H9 (cell line): ENCODE measurements around the gene TBC1D22A. TPM values are rescaled to one million over a fixed set of nuclear protein-coding genes. Genes with fewer than 3 reads are reported as not detected.

ENCODE experiments used
- DNase-seq: peaks from one replicate; pipeline ENCODE4 v3.0.0-alpha.2; 2017
- H2AFZ ChIP-seq: one replicate; pipeline ENCODE4 v1.6.1; 2013; ENCODE audit warnings: mild to moderate bottlenecking, low read length, control low read depth, moderate library complexity
- H2AK5ac ChIP-seq: 2 replicates; pipeline ENCODE4 v1.6.1; 2013; ENCODE audit warnings: low read length, control low read depth, mixed read lengths; ENCODE audit not compliant: insufficient read length
- H2BK120ac ChIP-seq: one replicate; pipeline ENCODE4 v1.6.1; 2013; ENCODE audit warnings: low read depth, mild to moderate bottlenecking, low read length, control low read depth, inconsistent platforms; ENCODE audit not compliant: poor library complexity, severe bottlenecking
- H2BK12ac ChIP-seq: 2 replicates; pipeline ENCODE4 v1.6.1; 2013; ENCODE audit warnings: low read length, control low read depth, mixed read lengths, low read depth; ENCODE audit not compliant: insufficient read length
- H2BK15ac ChIP-seq: 2 replicates; pipeline ENCODE4 v1.6.1; 2013; ENCODE audit warnings: low read depth, low read length, control low read depth
- H2BK20ac ChIP-seq: one replicate; pipeline ENCODE4 v1.6.1; 2013; ENCODE audit warnings: low read depth, mild to moderate bottlenecking, low read length, control low read depth, inconsistent platforms; ENCODE audit not compliant: poor library complexity, severe bottlenecking
- H2BK5ac ChIP-seq: 2 replicates; pipeline ENCODE4 v1.6.1; 2013; ENCODE audit warnings: low read length, control low read depth, mixed read lengths; ENCODE audit not compliant: insufficient read length
- H3K14ac ChIP-seq: 2 replicates; pipeline ENCODE4 v1.6.1; 2013; ENCODE audit warnings: low read length, control low read depth; ENCODE audit not compliant: insufficient read depth
- H3K18ac ChIP-seq: 2 replicates; pipeline ENCODE4 v1.6.1; 2013; ENCODE audit warnings: low read depth, mild to moderate bottlenecking, mixed read lengths, low read length, control low read depth; ENCODE audit not compliant: insufficient read length
- H3K23ac ChIP-seq: 2 replicates; pipeline ENCODE4 v1.6.1; 2013; ENCODE audit warnings: low read length, control low read depth, mixed read lengths, low read depth; ENCODE audit not compliant: insufficient read length
- H3K23me2 ChIP-seq: 2 replicates; pipeline ENCODE4 v1.6.1; 2013; ENCODE audit warnings: low read depth, mild to moderate bottlenecking, mixed read lengths, low read length, control low read depth; ENCODE audit not compliant: insufficient read length, poor library complexity, severe bottlenecking
- H3K27ac ChIP-seq: 2 replicates; pipeline ENCODE4 v1.5.1; 2013; ENCODE audit warnings: low read length, control low read depth, mixed read lengths, low read depth; ENCODE audit not compliant: insufficient read length
- H3K27me3 ChIP-seq: 2 replicates; pipeline ENCODE4 v1.6.1; 2013; ENCODE audit warnings: low read length, control low read depth, inconsistent platforms; ENCODE audit not compliant: insufficient read depth
- H3K4ac ChIP-seq: 2 replicates; pipeline ENCODE4 v1.6.1; 2013; ENCODE audit warnings: low read depth, mild to moderate bottlenecking, control low read depth, inconsistent platforms, low read length, moderate library complexity
- H3K4me1 ChIP-seq: 2 replicates; pipeline ENCODE4 v1.6.1; 2013; ENCODE audit warnings: low read length, control low read depth, inconsistent platforms; ENCODE audit not compliant: insufficient read depth
- H3K4me2 ChIP-seq: 2 replicates; pipeline ENCODE4 v1.6.1; 2013; ENCODE audit warnings: low read length, control low read depth, mixed read lengths; ENCODE audit not compliant: insufficient read length, insufficient read depth
- H3K56ac ChIP-seq: 2 replicates; pipeline ENCODE4 v1.6.1; 2013; ENCODE audit warnings: low read depth, mild to moderate bottlenecking, mixed read lengths, low read length, control low read depth; ENCODE audit not compliant: insufficient read length
- H3K79me1 ChIP-seq: 2 replicates; pipeline ENCODE4 v1.6.1; 2013; ENCODE audit warnings: low read depth, mild to moderate bottlenecking, moderate library complexity, low read length, control low read depth, inconsistent platforms; ENCODE audit not compliant: insufficient read depth, poor library complexity, severe bottlenecking
- H3K79me2 ChIP-seq: 2 replicates; pipeline ENCODE4 v1.6.1; 2013; ENCODE audit warnings: low read length, control low read depth, inconsistent platforms; ENCODE audit not compliant: insufficient read depth
- H3K9ac ChIP-seq: 2 replicates; pipeline ENCODE4 v1.6.1; 2013; ENCODE audit warnings: low read length, control low read depth, mixed read lengths; ENCODE audit not compliant: insufficient read length; ENCODE audit errors: extremely low read depth
- H3K9me3 ChIP-seq: one replicate; pipeline ENCODE4 v1.6.1; 2013; ENCODE audit warnings: low read depth, low read length, inconsistent platforms; ENCODE audit not compliant: control insufficient read depth
- H3T11ph ChIP-seq: one replicate; pipeline ENCODE4 v1.6.1; 2013; ENCODE audit warnings: mild to moderate bottlenecking, low read length, control low read depth, inconsistent platforms
- H4K20me1 ChIP-seq: one replicate; pipeline ENCODE4 v1.6.1; 2013; ENCODE audit not compliant: control insufficient read depth, insufficient read length, insufficient read depth
- H4K5ac ChIP-seq: 2 replicates; pipeline ENCODE4 v1.6.1; 2013; ENCODE audit warnings: low read depth, mild to moderate bottlenecking, mixed read lengths, low read length, control low read depth; ENCODE audit not compliant: insufficient read length
- H4K8ac ChIP-seq: replicated peaks from 2 replicates; pipeline ENCODE4 v1.6.1; 2013; ENCODE audit warnings: low read length, control low read depth, mixed read lengths, low read depth; ENCODE audit not compliant: insufficient read length
- H4K91ac ChIP-seq: 2 replicates; pipeline ENCODE4 v1.6.1; 2013; ENCODE audit warnings: low read depth, mild to moderate bottlenecking, moderate library complexity, mixed read lengths, low read length, control low read depth; ENCODE audit not compliant: insufficient read length
- H3K27ac Mint-ChIP-seq, 3 experiments: 2 replicates in 2 of 3; 3 replicates in 1 of 3; pipeline ENCODE4 v1.8.0; 2020 to 2021; ENCODE audit warnings: mixed read lengths in 3 of 3, mild to moderate bottlenecking in 1 of 3, moderate library complexity in 1 of 3
- H3K27me3 Mint-ChIP-seq: 2 replicates; pipeline ENCODE4 v1.8.0; 2021; ENCODE audit warnings: low read depth, mild to moderate bottlenecking, moderate library complexity, mixed read lengths
- H3K36me3 Mint-ChIP-seq, 3 experiments: 2 replicates in 2 of 3; 3 replicates in 1 of 3; pipeline ENCODE4 v1.8.0; 2020 to 2021; ENCODE audit warnings: low read depth in 3 of 3, mixed read lengths in 3 of 3; ENCODE audit not compliant: insufficient read depth in 1 of 3
- H3K4me1 Mint-ChIP-seq, 2 experiments: 2 replicates each; pipeline ENCODE4 v1.8.0; 2020; ENCODE audit warnings: mixed read lengths in 2 of 2
- H3K4me3 Mint-ChIP-seq, 2 experiments: 2 replicates in 1 of 2; 3 replicates in 1 of 2; pipeline ENCODE4 v1.8.0; 2020 to 2021; ENCODE audit warnings: mild to moderate bottlenecking in 2 of 2, mixed read lengths in 2 of 2, moderate library complexity in 1 of 2
- H3K9me3 Mint-ChIP-seq, 2 experiments: 2 replicates in 1 of 2; 3 replicates in 1 of 2; pipeline ENCODE4 v1.8.0; 2020; ENCODE audit warnings: mild to moderate bottlenecking in 2 of 2, mixed read lengths in 2 of 2, moderate library complexity in 1 of 2
- CTCF ChIP-seq: fragments of 200-600 bp; sonication (generic); conservative IDR thresholded peaks from 3 replicates; pipeline ENCODE4 v1.8.0; 2021; ENCODE audit warnings: antibody characterized with exemption, mild to moderate bottlenecking
- WGBS: extraction: QIAGEN DNeasy Blood & Tissue Kit; methylation state at CpG from one replicate; pipeline ENCODE4 v1.1.7; 2013; ENCODE audit warnings: missing lambda C conversion rate, low lambda C conversion rate, mixed read lengths; ENCODE audit not compliant: insufficient read length; ENCODE audit errors: extremely low coverage; 5-methylcytosine and 5-hydroxymethylcytosine counted together
- total RNA-seq: library from RNA; stranded (reverse); gene quantifications from 2 replicates; pipeline ENCODE4 v1.2.1, GENCODE V29; 2021

Gene TBC1D22A
- total RNA-seq, 1 experiment from 2014 or later, result 20.8 TPM

DNA sequence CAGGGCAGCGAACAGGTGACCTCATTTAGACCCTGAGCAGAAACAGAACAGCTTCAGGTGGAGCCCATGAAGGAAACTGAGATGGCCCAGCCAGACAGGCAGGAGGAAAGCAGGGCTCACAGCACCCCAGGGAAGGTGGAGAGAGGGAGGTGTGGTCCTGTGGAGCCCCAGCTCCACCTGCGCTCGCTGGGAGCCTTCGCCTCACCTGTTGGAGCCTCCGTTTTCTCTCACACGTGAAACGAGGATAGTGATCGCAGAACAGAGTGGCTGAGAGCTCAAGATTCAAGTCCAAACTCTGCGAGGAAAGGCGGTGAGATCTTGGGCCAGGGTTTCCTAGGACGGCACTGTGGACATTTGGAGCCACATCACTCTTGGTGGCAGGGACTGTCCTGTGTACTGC lies 15.8 kb upstream of the TBC1D22A start:
- no peak overlapping the region for H2BK20ac ChIP-seq
- no peak overlapping the region for H3K4ac ChIP-seq
- no peak overlapping the region for H3K27ac ChIP-seq
- H2BK15ac ChIP-seq, result no peak overlapping the region
- H3K79me2 ChIP-seq, result no peaks in the 10 kb centered on the region
- H3T11ph ChIP-seq, result no peak overlapping the region
- H3K4me2 ChIP-seq, result no peak overlapping the region
- no peak overlapping the region for H3K27ac Mint-ChIP-seq
- peaks cover 42% of the 10 kb centered on the region for H3K27me3 Mint-ChIP-seq
- H3K9me3 Mint-ChIP-seq, result peaks cover 3 to 8% of the 10 kb centered on the region in 2 experiments; a peak in 3 of 5 replicates
- H3K56ac ChIP-seq, result no peak overlapping the region
- no peak overlapping the region for H4K5ac ChIP-seq
- DNase-seq, result no peak
- no peak overlapping the region for H3K14ac ChIP-seq
- H2AFZ ChIP-seq, result no peak overlapping the region
- no peaks in the 10 kb centered on the region for H3K27me3 ChIP-seq
- no peaks in the 10 kb centered on the region for H3K23me2 ChIP-seq
- no peaks in the 10 kb centered on the region for H4K20me1 ChIP-seq
- no peak for TF ChIP-seq CTCF
- H2BK12ac ChIP-seq, result no peak overlapping the region
- no peaks in the 10 kb centered on the region for H3K79me1 ChIP-seq
- no peak overlapping the region for H3K4me3 Mint-ChIP-seq
- no peak overlapping the region for H4K91ac ChIP-seq
- no CpG with 5 or more reads among the region's 11 CpGs for WGBS
- no peaks in the 10 kb centered on the region for H3K4me1 ChIP-seq
- H3K9ac ChIP-seq, result no peak overlapping the region
- no peaks in the 10 kb centered on the region for H3K4me1 Mint-ChIP-seq
- H3K36me3 Mint-ChIP-seq, result no peaks in the 10 kb centered on the region
- H2BK120ac ChIP-seq, result no peak overlapping the region
- no peak overlapping the region for H2BK5ac ChIP-seq
- no peak overlapping the region for H3K18ac ChIP-seq
- no peak overlapping the region for H2AK5ac ChIP-seq
- H3K9me3 ChIP-seq, result no peaks in the 10 kb centered on the region
- no peak overlapping the region for H3K23ac ChIP-seq
- H4K8ac ChIP-seq, result no peak overlapping the region
